ENCODE measurements around the gene HNRNPUL2. TPM values are rescaled to one million over a fixed set of nuclear protein-coding genes. Genes with fewer than 3 reads are reported as not detected.
A peak's percentile ranks its signal among the peaks of the same experiment; 100 is the strongest.

The HNRNPUL2 gene
- total RNA-seq, 2 experiments from 2014 or later, result 35.2 to 37.6 TPM

- Mint-ChIP-seq H3K36me3 (ENCODE audit: low read depth) (peaks cover 18% of the 10 kb centered on the region), H3K27ac (no peak overlapping the region), H3K27me3 (peaks cover 7% of the 10 kb centered on the region), H3K9me3 (no peaks in the 10 kb centered on the region), H3K4me1 (ENCODE audit: low read depth) (peaks cover 23% of the 10 kb centered on the region), H3K4me3 (no peak overlapping the region)
- CTCF ChIA-PET, result interaction anchor here (2.7 kb wide), 1 partner anchor 11 kb away, joined by 8 read pairs; the partner anchor contains the start of genes LBHD1 and UQCC3
- Histone ChIP-seq H3K4me3 (ENCODE audit: low read length) (no peak overlapping the region), H3K27me3 (ENCODE audit: control insufficient read depth in 1 of 2, insufficient read depth in 2 of 2, low read length in 2 of 2) (peaks cover 5 to 6% of the 10 kb centered on the region in 2 experiments), H3K36me3 (ENCODE audit: insufficient read depth, low read length) (peaks cover 8% of the 10 kb centered on the region), H3K4me1 (ENCODE audit: insufficient read depth, low read length) (peaks cover 23% of the 10 kb centered on the region), H3K9me3 (ENCODE audit: control insufficient read depth in 1 of 2, insufficient read depth in 1 of 2, low read length in 2 of 2) (no peaks in the 10 kb centered on the region), H3K27ac (ENCODE audit: low read depth in 1 of 2, low read length in 2 of 2) (no peak overlapping the region)
- DNase-seq (no peak), ATAC-seq (ENCODE audit: poor library complexity) (no peak)
- TF ChIP-seq CTCF (IDR thresholded peaks at IDR 0.05), result no peak
- POLR2A ChIA-PET, result no interaction called here
- intact Hi-C loops (cut with DNase I, micrococcal nuclease), result no loop called here
Observed at GRCh38 chr11:62682518-62682917, 44.7 kb downstream of the HNRNPUL2 start.

GRCh38 chr11:62680825-62681240 lies 46.4 kb downstream of the HNRNPUL2 start:
- no peaks in the 10 kb centered on the region for H3K9me3 Mint-ChIP-seq
- POLR2A ChIA-PET, result interaction anchor here (0.7 to 3.8 kb wide), 13 partner anchors 9 to 160 kb away, joined by 3 to 43 read pairs (median 5); partner anchors contain the start of genes AHNAK, C11orf98, CSKMT and GANAB
- H3K4me1 ChIP-seq (ENCODE audit: insufficient read depth, low read length), result peaks cover 33% of the 10 kb centered on the region
- peaks cover 37% of the 10 kb centered on the region for H3K4me1 Mint-ChIP-seq (ENCODE audit: low read depth)
- H3K27ac Mint-ChIP-seq, result peak overlapping the region; percentile 87
- H3K36me3 ChIP-seq (ENCODE audit: insufficient read depth, low read length), result peaks cover 23% of the 10 kb centered on the region
- no peaks in the 10 kb centered on the region for H3K27me3 ChIP-seq (ENCODE audit: control insufficient read depth in 1 of 2, insufficient read depth in 2 of 2, low read length in 2 of 2)
- peak overlapping the region; percentile 92 for H3K4me3 Mint-ChIP-seq
- DNase-seq (peak in 12 of 14 experiments; percentile 9 to 78 (median 18)), ATAC-seq (ENCODE audit: poor library complexity) (peak; percentile 77)
- no peaks in the 10 kb centered on the region for H3K9me3 ChIP-seq (ENCODE audit: control insufficient read depth in 1 of 2, insufficient read depth in 1 of 2, low read length in 2 of 2)
- intact Hi-C loops (cut with DNase I, micrococcal nuclease), result no loop called here
- H3K36me3 Mint-ChIP-seq (ENCODE audit: low read depth), result peaks cover 33% of the 10 kb centered on the region
- TF ChIP-seq CTCF (IDR thresholded peaks at IDR 0.05), result peak; percentile 28
- no peaks in the 10 kb centered on the region for H3K27me3 Mint-ChIP-seq
- H3K4me3 ChIP-seq (ENCODE audit: low read length), result no peak overlapping the region
- H3K27ac ChIP-seq (ENCODE audit: low read depth in 1 of 2, low read length in 2 of 2), result no peak overlapping the region
- CTCF ChIA-PET, result interaction anchor here (0.6 to 2.7 kb wide), 15 partner anchors 8 to 256 kb away, joined by 3 to 12 read pairs (median 5); partner anchors contain the start of genes C11orf98, CSKMT, LBHD1 and LRRN4CL

GRCh38 chr11:62678770-62679696 lies 48.2 kb downstream of the HNRNPUL2 start, which contains the start of gene UBXN1:
TSS of gene UBXN1 (minus strand) at chr11:62679073. CDS start at chr11:62678923, 150 bp downstream.
- Histone ChIP-seq H3K9me3 (ENCODE audit: control insufficient read depth in 1 of 2, insufficient read depth in 1 of 2, low read length in 2 of 2) (no peaks in the 10 kb centered on the region), H3K27ac (ENCODE audit: low read depth in 1 of 2, low read length in 2 of 2) (peak within 1 kb of the TSS; percentile 97), H3K36me3 (ENCODE audit: insufficient read depth, low read length) (peaks cover 33% of the 10 kb centered on the region), H3K4me1 (ENCODE audit: insufficient read depth, low read length) (peaks cover 33% of the 10 kb centered on the region), H3K27me3 (ENCODE audit: control insufficient read depth in 1 of 2, insufficient read depth in 2 of 2, low read length in 2 of 2) (no peaks in the 10 kb centered on the region), H3K4me3 (ENCODE audit: low read length) (peak within 1 kb of the TSS; percentile 100)
- ChIA-PET CTCF (interaction anchor here (0.6 to 2.1 kb wide), 3 partner anchors 14 to 87 kb away, joined by 3 to 7 read pairs (median 4); partner anchors contain the start of genes C11orf98, CSKMT and TUT1), POLR2A (interaction anchor here (0.6 to 3.8 kb wide), 10 partner anchors 14 to 202 kb away, joined by 3 to 43 read pairs (median 4); partner anchors contain the start of genes BSCL2, C11orf98, CSKMT and EEF1G)
- intact Hi-C loops (cut with DNase I, micrococcal nuclease), result loop anchor here in 1 of 2 experiments (1.0 kb wide), 1 partner anchor 27 kb away; no protein-coding TSS in a partner anchor
- Mint-ChIP-seq H3K4me1 (ENCODE audit: low read depth) (peaks cover 46% of the 10 kb centered on the region), H3K27me3 (no peaks in the 10 kb centered on the region), H3K9me3 (no peaks in the 10 kb centered on the region), H3K4me3 (peak within 1 kb of the TSS; percentile 91), H3K27ac (peak within 1 kb of the TSS; percentile 87), H3K36me3 (ENCODE audit: low read depth) (peaks cover 38% of the 10 kb centered on the region)
- peak; percentile 68 to 93 (median 76) for DNase-seq
- ATAC-seq (ENCODE audit: poor library complexity), result peak; percentile 84
- no peak for TF ChIP-seq CTCF (IDR thresholded peaks at IDR 0.05)
